Stimulated activated CD4-positive, alpha-beta T cell treated with anti-CD3 and anti-CD28 coated beads, TNF-alpha, amount 100 ng/mL, for 1 hour (primary cell): ENCODE results near the gene ANKS1B.
"Not testable (repeated sequence)": the region's sequence is repeated elsewhere in the genome, so short reads cannot be mapped to it uniquely, and the experiment has no call there.

ENCODE experiments used
- DNase-seq, 3 donors: peaks; one replicate each; pipeline ENCODE4 v3.0.0-alpha.2; 2020; ENCODE audit warnings: low read depth in 3 of 3, low spot score in 1 of 3

ANKS1B gene

DNA sequence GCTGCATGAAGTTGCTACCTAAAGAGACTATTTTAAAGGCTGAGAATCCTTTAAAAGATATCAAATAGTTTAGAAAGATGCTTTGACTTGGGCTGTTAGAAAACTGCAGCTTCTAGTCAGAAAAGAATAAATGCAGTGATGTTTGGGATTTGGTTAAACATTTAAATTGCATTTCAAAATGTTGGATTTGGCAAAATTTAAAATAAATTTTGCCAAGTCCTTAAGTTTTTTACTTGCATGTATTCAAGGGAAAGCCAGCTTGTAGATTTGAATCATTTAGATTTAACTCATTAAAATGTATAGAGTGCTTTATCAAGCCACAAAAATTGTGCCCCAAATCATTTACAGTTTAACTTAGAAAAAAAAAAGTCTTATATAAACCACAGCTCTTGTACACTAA is 109.7 kb downstream of the ANKS1B start:
- no peak for DNase-seq

DNA sequence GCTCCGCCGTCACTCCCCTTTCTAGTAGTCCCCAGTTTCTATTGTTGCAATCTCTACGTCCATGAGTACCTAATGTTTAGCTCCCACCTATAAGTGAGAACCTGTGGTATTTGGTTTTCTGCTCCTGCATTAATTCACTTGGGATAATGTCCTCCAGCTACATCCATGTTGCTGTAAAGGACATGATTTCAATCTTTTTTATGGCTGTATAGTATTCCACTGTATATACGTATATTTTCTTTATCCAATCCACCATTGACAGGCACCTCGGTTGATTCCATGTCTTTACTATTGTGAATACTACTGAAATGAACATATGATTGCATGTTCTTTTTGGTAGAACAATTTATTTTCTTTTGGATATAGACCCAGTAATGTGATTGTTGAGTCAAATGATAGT is 114.7 kb downstream of the ANKS1B start:
- DNase-seq, result no peak

DNA sequence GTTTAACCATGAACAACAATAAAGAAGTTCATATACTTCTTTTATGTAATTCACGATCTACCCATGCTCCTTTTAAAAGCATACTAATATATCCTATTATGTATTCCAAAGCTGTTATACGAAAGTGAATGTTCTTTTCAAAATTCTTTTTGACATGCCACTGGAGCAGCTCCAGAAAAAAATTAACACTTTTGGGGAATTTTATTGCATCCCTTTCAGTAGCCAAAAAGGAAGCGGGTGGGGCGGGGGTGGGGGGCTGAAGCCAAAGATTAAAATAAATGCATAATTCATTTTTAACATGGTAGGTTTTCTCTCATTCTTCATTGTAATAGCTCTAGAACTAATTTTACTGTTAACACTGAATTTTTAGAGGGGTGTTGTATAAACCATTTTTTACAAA is 123.0 kb downstream of the ANKS1B start:
- no peak for DNase-seq

DNA sequence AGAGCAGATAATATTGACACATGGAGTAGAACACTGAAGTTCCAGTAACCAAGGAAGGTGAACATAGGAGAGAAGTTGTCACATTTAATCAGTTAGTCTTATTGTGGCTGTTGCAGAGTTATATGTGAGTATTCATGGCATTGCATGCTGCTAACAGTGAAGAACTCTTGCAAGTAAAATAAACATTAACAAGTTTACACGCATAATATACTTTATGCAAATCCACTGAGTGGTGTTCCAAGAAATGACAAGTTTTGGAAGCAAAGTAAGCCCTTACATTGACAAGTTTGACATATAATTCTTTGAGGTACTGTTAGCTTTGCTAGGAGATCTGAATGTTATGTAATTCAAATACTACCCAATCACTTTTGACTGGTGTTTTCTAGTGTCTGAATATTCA is 125.6 kb downstream of the ANKS1B start:
- no peak for DNase-seq

DNA sequence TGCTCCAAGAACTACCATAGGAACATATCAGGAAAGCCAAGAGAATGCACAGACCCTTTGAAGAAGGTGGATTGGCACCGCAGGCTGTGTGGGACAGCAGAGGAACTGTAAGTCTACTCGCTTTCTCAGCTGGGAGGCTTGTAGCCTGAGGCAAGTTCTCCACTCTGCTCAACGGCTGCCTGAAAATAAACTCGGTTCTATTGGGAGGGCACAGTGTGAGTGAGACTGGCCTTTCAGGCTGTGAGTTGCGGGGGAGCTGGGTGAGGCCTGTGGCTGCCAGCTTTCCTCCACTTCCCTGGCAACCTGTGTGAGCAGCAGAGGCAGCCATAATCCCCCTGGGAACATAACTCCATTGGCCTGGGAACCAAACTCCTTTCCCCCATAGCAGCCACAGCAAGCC is 132.1 kb downstream of the ANKS1B start:
- no peak for DNase-seq

DNA sequence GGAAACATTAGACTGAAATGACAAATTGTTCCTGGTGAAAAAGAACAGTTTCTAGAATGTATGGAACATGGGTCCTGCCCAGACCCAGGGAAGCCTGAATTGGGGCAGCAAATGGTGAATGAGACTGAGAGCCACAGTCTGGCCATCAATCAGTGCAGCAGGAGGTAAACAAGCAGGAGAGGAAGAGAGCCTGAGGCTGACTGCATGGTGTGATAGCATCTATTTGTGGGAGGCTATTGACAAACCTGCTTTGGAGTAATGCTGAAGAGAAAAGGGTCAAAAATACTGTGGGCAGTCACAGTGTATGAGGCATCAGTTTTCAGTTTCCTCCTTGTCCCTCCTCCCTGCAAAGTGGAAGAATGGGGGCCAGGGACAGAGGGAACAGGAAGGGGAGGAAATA is 136.8 kb downstream of the ANKS1B start:
- DNase-seq, result no peak

DNA sequence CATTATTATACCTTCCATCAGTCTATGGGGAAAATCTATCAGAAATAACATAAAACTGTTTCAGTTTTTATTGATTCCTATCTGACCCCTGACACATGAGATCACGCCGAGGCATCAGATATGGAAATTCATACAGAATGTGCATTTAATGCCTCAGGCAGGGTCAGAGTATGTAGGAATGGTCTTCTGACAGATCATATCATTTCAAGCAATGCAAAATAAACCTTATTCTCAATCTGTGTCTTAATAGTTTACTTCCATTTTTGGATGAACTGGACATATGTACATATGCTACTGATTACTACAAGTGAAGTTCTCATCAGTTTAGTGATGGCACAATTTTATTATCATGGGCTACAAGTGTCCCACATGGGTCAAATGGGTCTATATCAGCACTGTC is 150.0 kb downstream of the ANKS1B start:
- no peak for DNase-seq

DNA sequence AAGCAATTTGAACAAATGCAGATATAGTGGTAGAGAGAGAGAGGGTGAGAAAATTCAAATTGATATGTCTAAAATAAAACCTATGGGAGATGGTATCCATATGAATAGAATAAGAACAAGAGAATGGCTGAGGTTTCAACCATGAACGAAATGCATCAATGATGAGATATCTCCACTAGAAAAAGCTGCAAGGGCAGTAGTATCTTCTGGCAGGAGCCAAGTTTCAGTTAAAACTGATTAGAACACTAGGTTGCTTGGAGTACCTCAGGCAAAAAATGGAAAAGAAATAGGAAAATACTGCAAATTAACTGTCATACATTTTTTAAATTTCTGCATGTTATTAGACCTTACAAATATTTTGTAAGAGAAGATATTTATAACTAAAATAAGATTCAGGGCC is 151.3 kb downstream of the ANKS1B start:
- no peak for DNase-seq

DNA sequence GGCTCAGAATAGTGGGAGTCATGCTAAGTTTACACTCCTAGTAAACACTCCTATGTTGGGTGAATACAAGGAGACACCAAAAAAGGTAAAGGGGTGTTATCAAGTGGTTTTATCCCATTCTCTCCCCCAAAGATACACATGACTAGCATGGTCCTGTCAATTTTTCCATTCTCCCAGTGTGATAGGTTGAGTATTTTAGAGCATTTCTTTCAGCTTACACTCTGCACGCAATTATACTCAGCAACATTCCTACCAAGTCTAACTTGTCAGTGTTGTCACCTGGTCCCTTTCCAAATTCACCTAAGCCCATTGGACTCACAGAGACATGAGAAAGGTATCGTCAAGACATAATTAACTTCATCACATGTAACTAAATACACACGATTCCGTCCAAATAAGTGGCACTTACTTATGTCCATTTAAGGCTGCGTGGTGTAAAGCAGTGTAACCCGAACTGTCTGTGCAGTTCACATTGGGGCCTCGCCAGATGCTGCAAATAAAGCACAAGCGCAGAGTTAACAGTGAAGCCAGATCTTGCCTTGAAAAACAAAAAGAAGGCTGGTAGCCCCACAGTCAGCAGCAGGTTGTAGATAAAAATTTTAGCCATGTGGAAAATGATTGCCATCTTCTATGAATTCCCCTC is 159.7 kb downstream of the ANKS1B start:
- DNase-seq, result no peak

DNA sequence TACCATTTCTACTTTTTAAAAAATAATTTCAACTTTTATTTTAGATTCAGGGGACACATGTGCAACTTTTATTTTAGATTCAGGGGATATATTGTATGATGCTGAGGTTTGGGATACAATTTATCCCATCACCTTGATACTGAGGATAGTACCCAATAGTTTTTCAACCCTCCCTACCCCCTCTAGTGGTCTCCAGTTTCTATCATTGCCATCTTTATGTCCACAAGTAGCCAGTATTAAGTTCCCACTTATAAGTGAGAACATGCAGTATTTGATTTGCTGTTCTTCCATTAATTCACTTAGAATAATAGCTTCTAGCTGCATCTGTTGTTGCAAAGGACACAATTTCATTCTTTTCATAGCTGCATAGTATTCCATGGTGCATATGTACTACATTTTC is 162.5 kb downstream of the ANKS1B start:
- no peak for DNase-seq

DNA sequence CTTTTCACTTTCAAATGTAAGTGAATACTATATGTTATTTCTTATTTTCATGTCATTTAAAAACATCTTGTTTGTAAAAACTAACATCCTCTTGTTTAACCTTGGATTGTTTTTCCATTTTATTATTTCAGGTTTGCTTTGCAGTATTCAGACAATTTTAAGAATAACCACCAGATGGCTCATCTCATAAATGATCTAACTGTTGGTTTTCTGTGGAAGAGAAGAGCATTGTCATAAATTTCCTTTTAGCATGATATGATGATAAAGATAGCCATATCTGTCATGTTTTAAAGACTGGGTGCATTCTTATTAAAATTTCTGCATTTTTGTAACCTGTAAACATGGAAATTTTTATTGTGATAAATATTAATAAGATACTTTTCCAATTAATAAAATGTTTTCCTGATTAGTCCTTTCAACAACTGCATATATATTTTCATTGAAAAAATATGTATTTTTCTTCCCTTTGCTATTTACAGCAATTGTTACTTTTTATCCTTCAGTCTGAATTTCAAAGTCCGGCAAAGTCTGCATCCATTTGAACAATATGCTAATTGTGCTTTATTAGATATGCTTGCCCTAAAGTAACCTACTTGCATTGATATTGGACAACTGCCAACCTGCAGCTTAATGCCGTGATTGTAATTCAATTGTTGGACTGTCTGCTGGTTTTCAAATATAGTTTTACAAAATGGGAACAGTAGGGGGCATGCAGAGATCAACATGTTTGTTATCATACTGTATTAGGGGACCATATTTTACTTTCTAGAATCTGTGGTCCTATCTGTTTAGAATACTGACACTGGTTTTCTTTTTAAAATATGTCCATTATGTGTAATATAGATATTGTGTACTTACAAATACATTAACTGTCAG is 173.8 kb downstream of the ANKS1B start:
- no peak for DNase-seq

DNA sequence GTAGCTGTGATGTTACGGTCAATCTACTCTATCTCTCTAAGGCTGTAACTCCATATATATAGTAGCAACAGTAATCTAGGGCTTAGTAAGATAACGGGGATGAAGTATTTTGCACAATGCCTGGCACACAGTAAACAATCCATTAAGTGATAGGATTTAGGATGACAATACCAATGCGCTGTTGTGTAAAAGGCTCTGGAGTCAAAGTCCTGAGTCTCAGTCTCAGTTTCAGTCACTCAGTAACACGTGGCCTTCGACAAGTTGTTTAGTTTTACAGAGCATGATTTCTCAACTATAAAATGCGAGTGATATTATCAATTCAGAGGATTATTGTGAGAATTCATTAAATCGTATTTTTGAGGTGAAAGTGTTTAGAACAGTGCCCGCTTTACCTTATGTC is 174.8 kb downstream of the ANKS1B start:
- DNase-seq, result no peak

DNA sequence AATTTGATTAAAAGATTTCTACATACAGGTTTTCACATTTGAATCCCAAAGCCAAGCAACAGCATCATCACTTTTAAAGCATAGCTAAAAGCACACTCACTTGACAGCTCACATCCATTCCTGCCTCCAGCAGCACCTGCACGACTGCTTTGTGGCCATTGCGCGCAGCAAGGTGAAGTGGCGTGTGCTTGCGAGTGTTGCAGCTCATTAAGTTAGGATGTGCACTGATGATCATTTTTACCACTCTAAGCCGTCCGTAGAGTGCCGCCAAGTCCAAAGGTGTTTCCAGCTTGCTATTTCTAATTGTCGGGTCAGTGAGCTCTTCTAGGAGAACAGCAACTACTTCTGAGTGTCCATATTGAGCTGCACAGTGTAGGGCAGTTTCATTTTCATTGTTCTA is 178.4 kb downstream of the ANKS1B start:
- no peak for DNase-seq

DNA sequence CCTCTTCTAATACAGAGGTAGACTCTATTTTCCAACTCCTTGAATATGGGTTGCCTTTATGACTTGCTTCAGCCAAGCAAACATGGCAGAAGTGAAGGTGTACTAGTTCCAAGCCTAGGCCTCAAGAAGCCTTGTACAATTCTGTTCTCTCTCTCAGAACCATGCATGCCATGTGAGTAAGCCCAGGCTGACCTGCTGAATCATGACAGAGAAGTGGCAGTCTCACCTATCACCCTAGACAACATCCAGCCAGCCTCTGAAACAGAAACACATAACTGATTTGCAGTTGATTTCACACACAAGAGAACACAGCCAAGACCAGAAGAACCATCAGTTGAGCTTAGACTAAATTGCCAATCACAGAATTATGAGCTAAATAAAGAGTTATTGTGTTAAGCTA is 180.0 kb downstream of the ANKS1B start:
- no peak for DNase-seq

DNA sequence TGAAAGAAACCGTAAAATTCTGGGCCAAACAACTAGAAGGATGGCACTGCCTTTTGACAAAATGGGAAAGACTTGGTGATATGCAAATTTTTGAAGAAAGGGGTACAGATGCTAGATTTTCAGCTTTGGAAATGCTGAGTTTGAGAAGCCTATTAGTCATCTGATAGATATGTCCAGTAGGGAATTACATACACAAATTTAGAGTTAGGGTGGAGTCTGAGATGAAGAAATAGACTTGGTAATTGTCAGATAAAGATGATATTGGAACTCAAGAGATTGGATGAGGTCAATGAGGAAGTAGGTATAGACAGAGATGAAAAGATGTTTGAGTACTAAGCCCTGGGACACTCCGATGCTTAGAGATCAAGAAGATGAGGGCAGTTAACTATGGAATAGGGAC is 184.1 kb downstream of the ANKS1B start:
- no peak for DNase-seq

DNA sequence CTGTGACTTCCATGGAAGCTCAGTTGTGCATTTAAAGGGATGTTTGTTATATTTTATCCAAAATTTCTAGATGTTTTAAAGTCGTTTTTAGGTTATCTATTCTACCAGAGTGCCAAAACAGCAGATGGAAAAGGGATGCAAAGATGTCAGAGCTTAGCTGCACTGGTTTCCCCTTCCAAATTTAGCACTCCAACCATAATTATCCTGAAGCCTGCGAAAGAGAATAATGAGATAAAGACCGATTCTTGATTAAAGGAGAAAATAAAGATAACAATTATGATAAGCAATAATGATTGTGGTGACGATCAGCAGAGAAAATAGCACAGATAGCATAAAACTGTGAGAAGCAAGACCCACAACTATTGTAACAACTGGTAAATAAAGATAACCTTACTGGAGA is 186.8 kb downstream of the ANKS1B start:
- DNase-seq, result not testable (repeated sequence)

DNA sequence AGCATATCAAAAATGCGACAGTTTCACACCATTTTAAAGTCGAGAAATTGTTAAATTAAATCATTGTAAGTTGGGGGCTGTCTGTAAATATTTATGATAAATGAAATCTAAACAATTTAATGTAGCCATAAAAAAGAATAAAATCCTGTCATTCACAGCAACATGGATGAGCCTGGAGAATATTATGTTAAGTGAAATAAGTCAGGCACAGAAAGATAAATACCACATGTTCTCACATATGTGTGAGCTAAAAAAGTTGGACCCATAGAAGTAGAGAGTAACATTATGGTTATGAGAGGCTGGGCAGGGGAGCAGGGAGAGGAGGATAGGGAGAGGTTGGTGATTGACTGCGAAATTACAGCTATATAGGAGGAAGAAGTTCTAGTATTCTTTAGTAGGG is 201.3 kb downstream of the ANKS1B start:
- DNase-seq, result no peak

DNA sequence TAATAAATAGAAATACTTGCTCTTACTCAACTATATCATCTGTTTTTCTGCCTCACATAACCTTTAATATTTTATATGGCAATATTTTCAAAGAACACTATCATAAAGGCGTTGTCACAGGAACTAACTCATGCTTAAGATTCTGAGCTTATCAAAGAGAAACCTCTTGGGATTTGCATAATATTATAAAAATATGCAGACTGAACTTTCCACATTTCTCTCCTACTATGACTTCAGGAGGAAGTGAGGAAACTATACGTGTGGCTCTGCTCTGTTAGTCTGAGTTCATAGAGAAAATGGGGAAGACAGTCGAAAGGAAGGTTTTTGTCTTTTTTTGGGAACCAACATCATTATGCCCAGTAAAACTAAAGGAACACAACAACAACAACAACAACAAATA is 212.5 kb downstream of the ANKS1B start:
- DNase-seq, result no peak

DNA sequence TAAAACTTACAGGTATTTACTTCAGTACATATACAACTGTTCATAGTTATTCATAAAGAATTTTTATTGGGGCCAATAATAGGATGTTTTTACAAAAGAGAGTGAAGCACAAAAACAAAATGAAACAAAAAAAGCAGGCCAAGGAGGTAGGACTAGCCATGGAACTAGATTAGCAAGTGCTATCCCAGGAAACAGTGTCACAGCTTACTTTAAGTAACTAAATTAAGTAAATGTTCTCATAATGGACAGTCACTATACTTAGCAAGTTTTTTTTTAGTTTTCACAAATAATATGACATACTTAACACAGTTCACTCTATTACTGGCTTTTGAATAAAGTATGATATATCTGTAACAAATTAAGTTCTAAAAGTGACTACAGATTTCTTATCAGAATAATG is 213.1 kb downstream of the ANKS1B start:
- DNase-seq, result no peak

DNA sequence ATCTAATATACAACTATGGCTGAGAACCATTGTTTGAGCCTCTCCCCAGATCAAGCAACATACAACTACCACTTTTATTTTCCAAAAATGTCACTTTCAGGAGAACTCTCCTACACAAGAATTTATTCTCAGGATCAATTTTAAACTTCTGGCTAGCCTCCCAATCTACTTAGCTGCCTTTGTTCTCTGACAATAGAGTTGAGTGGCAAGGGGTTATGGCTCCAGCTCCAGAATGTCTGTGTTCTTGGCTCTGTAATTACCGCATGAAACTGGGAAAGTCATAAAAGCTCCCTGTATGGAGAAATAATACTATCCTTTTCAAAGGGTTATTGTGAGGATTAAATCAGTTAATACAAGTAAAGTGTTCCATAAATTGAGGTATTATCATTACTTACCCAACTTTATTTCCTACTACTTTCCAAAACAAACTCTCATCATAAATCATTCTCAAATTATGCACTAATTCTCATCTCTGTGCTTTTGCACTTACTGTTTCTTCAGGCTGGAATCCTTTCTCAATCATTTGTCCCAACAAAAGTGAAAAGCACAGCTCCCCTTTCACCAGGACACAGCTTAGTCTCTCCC is 215.2 kb downstream of the ANKS1B start:
- DNase-seq, result no peak

DNA sequence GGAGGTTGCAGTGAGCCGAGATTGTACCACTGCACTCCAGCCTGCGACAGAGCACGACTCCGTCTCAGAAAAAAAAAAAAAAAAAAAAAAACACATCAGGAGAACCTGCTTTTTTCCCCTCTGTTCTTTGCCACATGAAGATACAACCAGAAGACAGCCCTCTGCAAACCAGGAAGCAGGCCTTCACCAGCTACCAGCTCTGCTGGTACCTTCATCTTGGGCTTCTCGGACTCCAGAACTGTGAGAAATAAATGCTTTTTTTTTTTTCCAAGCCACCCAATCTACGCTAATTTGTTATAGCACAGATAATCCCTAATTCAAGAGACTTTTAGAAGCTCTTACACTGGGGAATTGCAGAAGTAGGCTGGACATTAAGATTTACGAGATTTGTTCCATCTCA is 216.0 kb downstream of the ANKS1B start:
- DNase-seq, result no peak

DNA sequence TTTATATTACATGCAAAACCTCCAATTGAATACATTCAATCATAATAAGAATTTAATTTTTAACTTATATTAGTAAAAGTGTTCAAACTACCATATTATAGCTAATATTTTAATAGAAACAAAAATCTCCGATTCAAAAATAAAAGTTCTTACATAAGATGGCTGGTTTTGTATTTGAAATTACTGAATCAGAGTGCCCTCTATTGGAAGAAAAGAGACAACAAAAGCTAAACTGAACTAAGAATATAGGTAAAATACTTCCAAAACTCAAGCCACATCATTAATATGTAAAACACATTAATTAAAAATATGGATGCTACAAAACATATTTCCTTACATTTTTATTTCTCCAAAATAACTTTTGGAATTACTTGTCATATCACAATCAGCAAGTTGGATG is 216.9 kb downstream of the ANKS1B start:
- no peak for DNase-seq

DNA sequence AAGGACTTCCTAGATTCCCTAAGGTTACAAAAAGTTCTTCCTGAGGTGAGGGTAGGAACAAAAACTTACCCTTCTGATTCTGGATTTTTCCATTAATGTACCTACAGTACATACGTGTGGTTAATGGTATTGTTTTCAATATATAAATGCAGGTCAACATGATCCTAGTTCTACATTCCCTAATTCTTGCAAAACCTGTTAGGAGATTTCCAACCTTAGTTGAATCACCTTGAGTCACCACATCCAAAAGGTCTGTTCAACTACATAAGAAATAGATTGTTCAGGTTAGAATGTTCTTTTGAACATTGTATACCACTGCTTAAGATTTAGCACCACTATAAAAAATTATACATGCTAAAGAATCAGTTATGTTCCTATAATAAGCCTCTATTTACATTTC is 218.3 kb downstream of the ANKS1B start:
- no peak for DNase-seq
